ENCODE data around the gene CHMP5. TPM values are rescaled to one million over a fixed set of nuclear protein-coding genes. Genes with fewer than 3 reads are reported as not detected.

Gene CHMP5
- total and polyA plus RNA-seq, 5 donors = 46.7 to 56.7 (median 54.1) TPM

- H3K27ac ChIP-seq (ENCODE audit: low read length) = no peak overlapping the region
- DNase-seq (no peak), ATAC-seq (no peak)
- no peaks in the 10 kb centered on the region for H3K9me3 ChIP-seq (ENCODE audit: control insufficient read depth, low read length)
- H3K27me3 ChIP-seq (ENCODE audit: control insufficient read depth, insufficient read depth) = no peaks in the 10 kb centered on the region
- no peaks in the 10 kb centered on the region for H3K4me1 ChIP-seq (ENCODE audit: control insufficient read depth, insufficient read depth, low read length)
- WGBS = 83% methylated on average over 9 of the region's 9 CpGs
- H3K4me3 ChIP-seq (ENCODE audit: low read length) = no peak overlapping the region
- intact Hi-C loops (cut with DNase I) = no loop called here
These were observed 20.6 kb upstream of the CHMP5 start for GRCh38 chr9:33244137-33244784.

GRCh38 chr9:33245341-33245740 lies 19.5 kb upstream of the CHMP5 start:
- ATAC-seq = no peak
- Histone ChIP-seq H3K27me3 (ENCODE audit: control insufficient read depth, insufficient read depth) (no peaks in the 10 kb centered on the region), H3K4me3 (ENCODE audit: low read length) (no peak overlapping the region), H3K27ac (ENCODE audit: low read length) (no peak overlapping the region), H3K4me1 (ENCODE audit: control insufficient read depth, insufficient read depth, low read length) (no peaks in the 10 kb centered on the region), H3K9me3 (ENCODE audit: control insufficient read depth, low read length) (no peaks in the 10 kb centered on the region)
- intact Hi-C loops (cut with DNase I) = no loop called here
- 90% methylated on average over 2 of the region's 2 CpGs for WGBS
- no peak for DNase-seq

GRCh38 chr9:33246269-33246860 lies 18.5 kb upstream of the CHMP5 start:
- Histone ChIP-seq H3K27ac (ENCODE audit: low read length) (no peak overlapping the region), H3K9me3 (ENCODE audit: control insufficient read depth, low read length) (no peaks in the 10 kb centered on the region), H3K27me3 (ENCODE audit: control insufficient read depth, insufficient read depth) (no peaks in the 10 kb centered on the region), H3K4me1 (ENCODE audit: control insufficient read depth, insufficient read depth, low read length) (no peaks in the 10 kb centered on the region), H3K4me3 (ENCODE audit: low read length) (no peak overlapping the region)
- DNase-seq (no peak), ATAC-seq (no peak)
- WGBS = 90% methylated on average over 9 of the region's 9 CpGs
- intact Hi-C loops (cut with DNase I) = no loop called here

- intact Hi-C loops (cut with DNase I) = no loop called here
- Histone ChIP-seq H3K27me3 (ENCODE audit: control insufficient read depth, insufficient read depth) (no peaks in the 10 kb centered on the region), H3K4me1 (ENCODE audit: control insufficient read depth, insufficient read depth, low read length) (no peaks in the 10 kb centered on the region), H3K4me3 (ENCODE audit: low read length) (no peak overlapping the region), H3K9me3 (ENCODE audit: control insufficient read depth, low read length) (no peaks in the 10 kb centered on the region), H3K27ac (ENCODE audit: low read length) (no peak overlapping the region)
- no peak for DNase-seq
- no peak for ATAC-seq
- 95% methylated on average over 3 of the region's 3 CpGs for WGBS
These were observed 16.2 kb upstream of the CHMP5 start for GRCh38 chr9:33248606-33249005.

- intact Hi-C loops (cut with DNase I) = no loop called here
- 76% methylated on average over 6 of the region's 6 CpGs for whole genome bisulfite sequencing
- Histone ChIP-seq H3K27ac (ENCODE audit: low read length) (no peak overlapping the region), H3K9me3 (ENCODE audit: control insufficient read depth, low read length) (no peaks in the 10 kb centered on the region), H3K27me3 (ENCODE audit: control insufficient read depth, insufficient read depth) (no peaks in the 10 kb centered on the region), H3K4me3 (ENCODE audit: low read length) (no peak overlapping the region), H3K4me1 (ENCODE audit: control insufficient read depth, insufficient read depth, low read length) (no peaks in the 10 kb centered on the region)
- ATAC-seq (no peak), DNase-seq (no peak)
These were observed 15.7 kb upstream of the CHMP5 start for GRCh38 chr9:33249087-33249658.

- intact Hi-C loops (cut with DNase I) = no loop called here
- WGBS = 97% methylated on average over 2 of the region's 2 CpGs
- no peak for DNase-seq
- Histone ChIP-seq H3K27me3 (ENCODE audit: control insufficient read depth, insufficient read depth) (no peaks in the 10 kb centered on the region), H3K4me3 (ENCODE audit: low read length) (no peak overlapping the region), H3K27ac (ENCODE audit: low read length) (no peak overlapping the region), H3K9me3 (ENCODE audit: control insufficient read depth, low read length) (no peaks in the 10 kb centered on the region), H3K4me1 (ENCODE audit: control insufficient read depth, insufficient read depth, low read length) (no peaks in the 10 kb centered on the region)
- ATAC-seq = no peak
These were observed 14.9 kb upstream of the CHMP5 start for GRCh38 chr9:33249983-33250382.

GRCh38 chr9:33250458-33250995 lies 14.3 kb upstream of the CHMP5 start:
- Histone ChIP-seq H3K4me1 (ENCODE audit: control insufficient read depth, insufficient read depth, low read length) (no peaks in the 10 kb centered on the region), H3K4me3 (ENCODE audit: low read length) (no peak overlapping the region), H3K9me3 (ENCODE audit: control insufficient read depth, low read length) (no peaks in the 10 kb centered on the region), H3K27me3 (ENCODE audit: control insufficient read depth, insufficient read depth) (no peaks in the 10 kb centered on the region), H3K27ac (ENCODE audit: low read length) (no peak overlapping the region)
- ATAC-seq = no peak
- no peak for DNase-seq
- intact Hi-C loops (cut with DNase I) = no loop called here
- 56% methylated on average over 1 of the region's 1 CpG for WGBS

- Histone ChIP-seq H3K4me3 (ENCODE audit: low read length) (no peak overlapping the region), H3K27me3 (ENCODE audit: control insufficient read depth, insufficient read depth) (no peaks in the 10 kb centered on the region), H3K27ac (ENCODE audit: low read length) (no peak overlapping the region), H3K9me3 (ENCODE audit: control insufficient read depth, low read length) (no peaks in the 10 kb centered on the region), H3K4me1 (ENCODE audit: control insufficient read depth, insufficient read depth, low read length) (no peaks in the 10 kb centered on the region)
- DNase-seq (no peak), ATAC-seq (no peak)
- intact Hi-C loops (cut with DNase I) = no loop called here
- WGBS = 98% methylated on average over 4 of the region's 4 CpGs
These were observed 10.6 kb upstream of the CHMP5 start for GRCh38 chr9:33254211-33254610.

GRCh38 chr9:33255014-33255413 lies 9.8 kb upstream of the CHMP5 start:
- H3K9me3 ChIP-seq (ENCODE audit: control insufficient read depth, low read length) = no peaks in the 10 kb centered on the region
- H3K4me1 ChIP-seq (ENCODE audit: control insufficient read depth, insufficient read depth, low read length) = no peaks in the 10 kb centered on the region
- H3K27me3 ChIP-seq (ENCODE audit: control insufficient read depth, insufficient read depth) = no peaks in the 10 kb centered on the region
- 92% methylated on average over 8 of the region's 8 CpGs for WGBS
- DNase-seq = no peak
- intact Hi-C loops (cut with DNase I) = no loop called here
- no peak overlapping the region for H3K4me3 ChIP-seq (ENCODE audit: low read length)
- ATAC-seq = no peak
- H3K27ac ChIP-seq (ENCODE audit: low read length) = no peak overlapping the region

- H3K9me3 ChIP-seq (ENCODE audit: control insufficient read depth, low read length) = no peaks in the 10 kb centered on the region
- no peaks in the 10 kb centered on the region for H3K4me1 ChIP-seq (ENCODE audit: control insufficient read depth, insufficient read depth, low read length)
- no peak for DNase-seq
- H3K4me3 ChIP-seq (ENCODE audit: low read length) = no peak overlapping the region
- 90% methylated on average over 4 of the region's 4 CpGs for WGBS
- H3K27ac ChIP-seq (ENCODE audit: low read length) = no peak overlapping the region
- no peak for ATAC-seq
- intact Hi-C loops (cut with DNase I) = no loop called here
- H3K27me3 ChIP-seq (ENCODE audit: control insufficient read depth, insufficient read depth) = no peaks in the 10 kb centered on the region
These were observed 9.4 kb upstream of the CHMP5 start for GRCh38 chr9:33255471-33255870.

- no peak for ATAC-seq
- H3K27ac ChIP-seq (ENCODE audit: low read length) = no peak overlapping the region
- H3K27me3 ChIP-seq (ENCODE audit: control insufficient read depth, insufficient read depth) = no peaks in the 10 kb centered on the region
- no peak overlapping the region for H3K4me3 ChIP-seq (ENCODE audit: low read length)
- no peaks in the 10 kb centered on the region for H3K4me1 ChIP-seq (ENCODE audit: control insufficient read depth, insufficient read depth, low read length)
- no peaks in the 10 kb centered on the region for H3K9me3 ChIP-seq (ENCODE audit: control insufficient read depth, low read length)
- WGBS = 69% methylated on average over 2 of the region's 2 CpGs
- intact Hi-C loops (cut with DNase I) = no loop called here
- no peak for DNase-seq
These were observed 8.6 kb upstream of the CHMP5 start for GRCh38 chr9:33256236-33256635.

Measured in right cardiac atrium (tissue), 5 donors.